ENCODE measurements around the gene MTHFD1.

- no peak for TF ChIP-seq PBX3 (IDR thresholded peaks at IDR 0.05)
- TF ChIP-seq CTCF (IDR thresholded peaks at IDR 0.05): no peak
Measured at GRCh38 chr14:64387232-64387781, 846 bp upstream of the MTHFD1 start.

Measured in A549 (cell line).